ENCODE results near the gene COL25A1. TPM values are rescaled to one million over a fixed set of nuclear protein-coding genes. Genes with fewer than 3 reads are reported as not detected.

COL25A1 gene
- total and polyA plus RNA-seq, 4 donors: 0.61 to 4.4 (median 2.1) TPM

- no peak for TF ChIP-seq EGR1 (IDR thresholded peaks at IDR 0.05; ENCODE audit: low read depth in 2 of 2)
Measured at GRCh38 chr4:109214622-109215301, 87.7 kb downstream of the COL25A1 start (continued).

GRCh38 chr4:109213056-109213455 is 89.4 kb downstream of the COL25A1 start:
- peaks cover 0 to 3% (median 0%) of the 10 kb centered on the region in 4 donors for H3K27me3 ChIP-seq (ENCODE audit: control insufficient read depth in 4 of 4, insufficient read depth in 4 of 4, low read length in 3 of 4)
- H3K27ac ChIP-seq (ENCODE audit: low read depth in 1 of 2, low read length in 2 of 2): no peak overlapping the region
- no peak overlapping the region for H3K4me3 ChIP-seq (ENCODE audit: low read depth in 1 of 3, low read length in 3 of 3)
- no peaks in the 10 kb centered on the region for H3K9me3 ChIP-seq (ENCODE audit: control insufficient read depth in 4 of 4, low read length in 3 of 4)
- WGBS: 78% methylated on average over 1 of the region's 1 CpG
- no peak for DNase-seq (ENCODE audit: low spot score)
- no peaks in the 10 kb centered on the region for H3K4me1 ChIP-seq (ENCODE audit: control insufficient read depth in 4 of 4, insufficient read depth in 4 of 4, low read length in 3 of 4)
- H3K9ac ChIP-seq (ENCODE audit: low read depth in 1 of 2, low read length in 2 of 2): no peak overlapping the region
- TF ChIP-seq RAD21 (IDR thresholded peaks at IDR 0.05): no peak
- TF ChIP-seq CTCF (IDR thresholded peaks at IDR 0.05; ENCODE audit: low read depth, low read length, missing input control): no peak
- TF ChIP-seq HNF4A (conservative IDR thresholded peaks at IDR 0.05): no peak
- no peak for TF ChIP-seq ATF3 (IDR thresholded peaks at IDR 0.05)
- TF ChIP-seq SP1 (IDR thresholded peaks at IDR 0.05): no peak
- no peak for TF ChIP-seq HNF4G (IDR thresholded peaks at IDR 0.05)
- TF ChIP-seq REST (IDR thresholded peaks at IDR 0.05): no peak
- TF ChIP-seq YY1 (IDR thresholded peaks at IDR 0.05): no peak
- no peak for TF ChIP-seq JUND (IDR thresholded peaks at IDR 0.05)
- TF ChIP-seq ZBTB33 (IDR thresholded peaks at IDR 0.05): no peak
- TF ChIP-seq RXRA (IDR thresholded peaks at IDR 0.05): no peak
- no peak for TF ChIP-seq GABPA (IDR thresholded peaks at IDR 0.05 in 1 of 2, conservative IDR thresholded peaks at IDR 0.05 in 1 of 2)
- TF ChIP-seq EGR1 (IDR thresholded peaks at IDR 0.05; ENCODE audit: low read depth in 2 of 2): no peak
- no peak for TF ChIP-seq FOXA2 (IDR thresholded peaks at IDR 0.05)
- no peak for TF ChIP-seq TAF1 (conservative IDR thresholded peaks at IDR 0.05)
- TF ChIP-seq MAX (IDR thresholded peaks at IDR 0.05): no peak
- no peaks in the 10 kb centered on the region for H3K36me3 ChIP-seq (ENCODE audit: control insufficient read depth in 4 of 4, insufficient read depth in 3 of 4, low read depth in 1 of 4, low read length in 3 of 4)
